K562 (cell line): Measurements from ENCODE around the gene KLK6. TPM values are rescaled to one million over a fixed set of nuclear protein-coding genes. Genes with fewer than 3 reads are reported as not detected.
A peak's percentile ranks its signal among the peaks of the same experiment; 100 is the strongest.

Experiments
- ATAC-seq: fragments of 200-7000 bp; cut with Tn5 transposase; 3 replicates; pipeline ENCODE4 v1.9.1; 2020; ENCODE audit warnings: moderate library complexity
- BruUV-seq: library from RNA; stranded (reverse); fragments of 400-500 nt; replicated peaks from 2 replicates; lab custom pipeline; 2021; lab: Mats Ljungman, UMichigan
- CTCF ChIA-PET: fragments of 300-600 bp; formaldehyde crosslinking; extraction: SDS; loops from one replicate; lab custom pipeline; 2021; ENCODE audit warnings: low intra/inter-chr PET ratio; lab: Yijun Ruan, JAX
- POLR2A ChIA-PET: fragments of 300-600, 350-650 bp; sonication (Branson Sonifier 250); formaldehyde crosslinking; extraction: SDS; loops from one replicate; lab custom pipeline; 2021; ENCODE audit warnings: antibody characterized with exemption, inconsistent platforms; lab: Yijun Ruan, JAX
- DNase-seq, 4 experiments: peaks; one replicate each; pipeline versions ENCODE4 v3.0.0 to v3.0.0-alpha.2; 2011 to 2018; ENCODE audit warnings: low spot score in 3 of 4, mixed read lengths in 3 of 4; ENCODE audit errors: extremely low read depth in 1 of 4
- FAIRE-seq: peaks from 2 replicates; lab custom pipeline; 2011; peaks lifted over from hg19 to GRCh38; lab: Jason Lieb, UNC
- H2AFZ ChIP-seq: 2 replicates; pipeline ENCODE4 v1.6.0; 2011; ENCODE audit warnings: low read depth, low read length, control low read depth, inconsistent platforms
- H3K27ac ChIP-seq: fragments of 200-600 bp; 3 replicates; pipeline ENCODE4 v1.8.0; 2011; ENCODE audit warnings: low read depth, mild to moderate bottlenecking, control low read depth, inconsistent platforms, low read length, moderate library complexity, mixed read lengths; ENCODE audit errors: extremely low read depth
- H3K27me3 ChIP-seq, 2 experiments: fragments of 300-600 bp in 1 of 2; 2 replicates in 1 of 2; 3 replicates in 1 of 2; pipeline versions ENCODE4 v1.6.0 to v1.8.0; 2011; ENCODE audit warnings: inconsistent platforms in 2 of 2, low read length in 2 of 2, mild to moderate bottlenecking in 1 of 2, mixed read lengths in 1 of 2, moderate library complexity in 1 of 2; ENCODE audit not compliant: control insufficient read depth in 2 of 2, insufficient read depth in 2 of 2
- H3K36me3 ChIP-seq: fragments of 300-600 bp; 3 replicates; pipeline ENCODE4 v1.8.0; 2011; ENCODE audit warnings: mild to moderate bottlenecking, low read length, inconsistent platforms; ENCODE audit not compliant: control insufficient read depth, insufficient read depth
- H3K4me1 ChIP-seq, 2 experiments: fragments of 200-600 bp in 1 of 2; replicated peaks in 1 of 2; 2 replicates in 1 of 2; 3 replicates in 1 of 2; pipeline versions ENCODE4 v1.5.1 to v1.8.0; 2011; ENCODE audit warnings: inconsistent platforms in 2 of 2, low read length in 2 of 2, mild to moderate bottlenecking in 1 of 2, mixed read lengths in 1 of 2, moderate library complexity in 1 of 2; ENCODE audit not compliant: control insufficient read depth in 2 of 2, insufficient read depth in 2 of 2
- H3K4me2 ChIP-seq: 2 replicates; pipeline ENCODE4 v1.6.1; 2011; ENCODE audit warnings: low read length, control low read depth, inconsistent platforms, mixed read lengths; ENCODE audit not compliant: insufficient read depth
- H3K4me3 ChIP-seq: fragments of 200-600 bp; sonication (generic), shearing (Covaris generic); 2 replicates; pipeline ENCODE4 v1.5.1; 2016; ENCODE audit warnings: control low read depth, inconsistent platforms
- H3K79me2 ChIP-seq: fragments of 200-600 bp; 3 replicates; pipeline ENCODE4 v1.8.0; 2011; ENCODE audit warnings: low read length, inconsistent platforms; ENCODE audit not compliant: control insufficient read depth, insufficient read depth
- H3K9ac ChIP-seq, 2 experiments: 2 replicates each; pipeline versions ENCODE4 v1.6.0 to v1.6.1; 2011; ENCODE audit warnings: low read depth in 2 of 2, low read length in 2 of 2, control low read depth in 1 of 2, inconsistent platforms in 1 of 2, mild to moderate bottlenecking in 1 of 2, mixed read lengths in 1 of 2; ENCODE audit not compliant: insufficient read depth in 1 of 2
- H3K9me1 ChIP-seq: one replicate; pipeline ENCODE4 v1.6.0; 2011; ENCODE audit warnings: inconsistent platforms, mild to moderate bottlenecking, low read length, moderate library complexity; ENCODE audit not compliant: control insufficient read depth, insufficient read depth
- H3K9me3 ChIP-seq: replicated peaks from 2 replicates; pipeline ENCODE4 v1.5.1; 2011; ENCODE audit warnings: low read depth, low read length, inconsistent platforms; ENCODE audit not compliant: control insufficient read depth, insufficient read depth
- H4K20me1 ChIP-seq: replicated peaks from 2 replicates; pipeline ENCODE4 v1.6.1; 2011; ENCODE audit warnings: low read length, inconsistent platforms, mixed read lengths; ENCODE audit not compliant: control insufficient read depth, insufficient read depth
- BCOR ChIP-seq: fragments of 450-650 bp; IDR thresholded peaks from 2 replicates; pipeline ENCODE4 v1.6.1; 2016
- ELF1 ChIP-seq: fragments of 200-800 bp; sonication (Bioruptor generic); IDR thresholded peaks from 2 replicates; pipeline ENCODE4 v1.6.1; 2016; ENCODE audit warnings: missing genetic modification characterization, missing compliant biosample characterization
- EP300 ChIP-seq: IDR thresholded peaks from 2 replicates; pipeline ENCODE4 v1.6.1; 2012; ENCODE audit warnings: low read length, improper control_type of control experiment
- MEIS2 ChIP-seq: fragments of 450-650 bp; IDR thresholded peaks from 2 replicates; pipeline ENCODE4 v1.6.1; 2014; ENCODE audit warnings: mild to moderate bottlenecking; ENCODE audit not compliant: partially characterized antibody
- RBM25 ChIP-seq: fragments of 200-400 bp; formaldehyde crosslinking; IDR thresholded peaks from 2 replicates; pipeline ENCODE4 v1.6.1; 2018; ENCODE audit warnings: low read length, low read depth, moderate library complexity; ENCODE audit not compliant: severe bottlenecking
- SIRT6 ChIP-seq: IDR thresholded peaks from one replicate; pipeline ENCODE4 v1.6.1; 2012; ENCODE audit warnings: low read depth, mild to moderate bottlenecking, control low read depth, inconsistent platforms, low read length, moderate library complexity
- ZFPM2 ChIP-seq: fragments of 250-450 bp; sonication (Bioruptor Pico); IDR thresholded peaks from 2 replicates; pipeline ENCODE4 v1.5.1; 2022; ENCODE audit warnings: mild to moderate bottlenecking
- ZNF24 ChIP-seq: fragments of 450-650 bp; IDR thresholded peaks from 2 replicates; pipeline ENCODE4 v1.6.1; 2016
- WGBS: fragments of 100-300 bp; shearing (Covaris generic); methylation state at CpG from one replicate; pipeline ENCODE4 v1.1.6; 2016; ENCODE audit warnings: low coverage, mixed read lengths; ENCODE audit not compliant: insufficient coverage; ENCODE audit errors: missing lambda C conversion rate; 5-methylcytosine and 5-hydroxymethylcytosine counted together
- in situ Hi-C: fragments of 300-500 bp; cut with MboI; formaldehyde crosslinking; loops from 4 replicates; pipeline ENCODE4 v1.15.0; 2018; ENCODE audit warnings: inconsistent platforms, mixed read lengths
- intact Hi-C: fragments of 100-400 bp; cut with micrococcal nuclease; formaldehyde crosslinking; loops from 2 replicates; pipeline ENCODE4 v1.14.2; 2022
- polyA plus RNA-seq, 8 experiments: library from polyadenylated mRNA; depleted of rRNA in 4 of 8; stranded (reverse) in 5 of 8; unstranded in 3 of 8; fragments of >200 nt; fragmentation: Nextera tagmentation in 2 of 8; fragmentation: Illumina TruSeq in 1 of 8; extraction: Ambion mirVana in 2 of 8; extraction: Trizol in 1 of 8; gene quantifications; 2 replicates each; pipeline versions ENCODE4 v1.2.1 to v1.2.3, GENCODE V29; 2011 to 2014; ENCODE audit warnings: inconsistent platforms in 1 of 8, missing spikeins in 1 of 8
- total RNA-seq, 7 experiments: library from RNA; depleted of rRNA in 6 of 7; stranded (reverse); fragments of >200 nt in 6 of 7; fragmentation: Illumina TruSeq in 2 of 7; extraction: Trizol in 2 of 7; gene quantifications; 2 replicates each; pipeline versions ENCODE4 v1.2.1 to v1.2.3, GENCODE V29; 2011 to 2021; ENCODE audit warnings: low replicate concordance in 1 of 7
- TF ChIP-seq, protein P1 (sequence below), 3 experiments: fragments of 200-800 bp in 1 of 3; fragments of 250-450 bp in 1 of 3; fragments of 450-650 bp in 1 of 3; sonication (Bioruptor Pico) in 1 of 3; sonication (Bioruptor generic) in 1 of 3; formaldehyde crosslinking in 1 of 3; IDR thresholded peaks; 2 replicates each; pipeline versions ENCODE4 v1.6.1 to v1.8.0; 2016 to 2022; ENCODE audit warnings: mild to moderate bottlenecking in 2 of 3, missing genetic modification characterization in 2 of 3, missing compliant biosample characterization in 1 of 3, moderate library complexity in 1 of 3

KLK6 gene
- total and polyA plus RNA-seq, 9 of the 15 experiments (the other 6 are each of a cell fraction or from before 2014, with no cell fraction given): not detected

DNA sequence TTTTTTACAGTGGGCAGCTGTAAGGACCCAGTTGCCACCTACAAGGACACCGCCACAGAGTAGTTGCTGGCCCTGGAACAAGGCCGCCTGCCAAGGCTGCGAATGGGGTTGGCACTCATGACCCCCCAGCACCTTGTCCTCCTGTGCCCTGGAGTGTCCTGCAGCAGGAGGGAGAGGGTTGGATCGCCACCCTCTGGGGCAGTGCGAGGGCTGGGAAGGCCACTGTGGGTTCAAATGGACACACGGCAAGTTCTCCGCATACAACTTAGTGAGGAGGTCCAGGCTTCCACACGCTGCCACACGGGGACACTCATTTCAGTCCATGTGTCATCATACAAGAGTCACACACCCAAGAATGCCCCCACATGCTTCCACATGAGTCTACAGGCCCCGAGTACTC is 31.0 kb upstream of the KLK6 start (continued):
- TF ChIP-seq, protein P1, sequence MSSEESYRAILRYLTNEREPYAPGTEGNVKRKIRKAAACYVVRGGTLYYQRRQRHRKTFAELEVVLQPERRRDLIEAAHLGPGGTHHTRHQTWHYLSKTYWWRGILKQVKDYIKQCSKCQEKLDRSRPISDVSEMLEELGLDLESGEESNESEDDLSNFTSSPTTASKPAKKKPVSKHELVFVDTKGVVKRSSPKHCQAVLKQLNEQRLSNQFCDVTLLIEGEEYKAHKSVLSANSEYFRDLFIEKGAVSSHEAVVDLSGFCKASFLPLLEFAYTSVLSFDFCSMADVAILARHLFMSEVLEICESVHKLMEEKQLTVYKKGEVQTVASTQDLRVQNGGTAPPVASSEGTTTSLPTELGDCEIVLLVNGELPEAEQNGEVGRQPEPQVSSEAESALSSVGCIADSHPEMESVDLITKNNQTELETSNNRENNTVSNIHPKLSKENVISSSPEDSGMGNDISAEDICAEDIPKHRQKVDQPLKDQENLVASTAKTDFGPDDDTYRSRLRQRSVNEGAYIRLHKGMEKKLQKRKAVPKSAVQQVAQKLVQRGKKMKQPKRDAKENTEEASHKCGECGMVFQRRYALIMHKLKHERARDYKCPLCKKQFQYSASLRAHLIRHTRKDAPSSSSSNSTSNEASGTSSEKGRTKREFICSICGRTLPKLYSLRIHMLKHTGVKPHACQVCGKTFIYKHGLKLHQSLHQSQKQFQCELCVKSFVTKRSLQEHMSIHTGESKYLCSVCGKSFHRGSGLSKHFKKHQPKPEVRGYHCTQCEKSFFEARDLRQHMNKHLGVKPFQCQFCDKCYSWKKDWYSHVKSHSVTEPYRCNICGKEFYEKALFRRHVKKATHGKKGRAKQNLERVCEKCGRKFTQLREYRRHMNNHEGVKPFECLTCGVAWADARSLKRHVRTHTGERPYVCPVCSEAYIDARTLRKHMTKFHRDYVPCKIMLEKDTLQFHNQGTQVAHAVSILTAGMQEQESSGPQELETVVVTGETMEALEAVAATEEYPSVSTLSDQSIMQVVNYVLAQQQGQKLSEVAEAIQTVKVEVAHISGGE (CRISPR knock-in tag; IDR thresholded peaks at IDR 0.05): no peak
- TF ChIP-seq ELF1 (tag) (no peak), ZFPM2 (no peak), MEIS2 (no peak), EP300 (no peak)

DNA sequence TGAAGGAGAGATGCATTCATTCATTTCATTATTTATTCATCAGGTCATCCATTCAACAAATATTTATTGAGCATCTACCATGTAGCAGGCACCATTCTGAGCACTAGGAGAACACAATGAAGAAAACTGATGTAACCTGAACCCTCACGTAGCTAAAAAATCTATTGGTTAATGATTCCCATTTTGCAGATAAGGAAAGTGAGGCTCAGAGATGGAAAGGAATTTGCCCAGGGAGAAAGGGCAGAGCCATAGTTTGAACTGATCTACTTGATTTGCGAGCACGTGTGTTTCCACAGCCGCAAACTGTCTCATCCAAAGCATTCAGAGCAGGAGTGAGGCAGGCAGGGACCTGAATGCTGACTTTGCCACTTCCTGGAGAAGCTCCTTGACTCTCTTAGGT is 29.3 kb upstream of the KLK6 start:
- H3K4me1 ChIP-seq: peaks cover 19 to 32% of the 10 kb centered on the region in 2 experiments; a peak in 4 of 5 replicates
- no peaks in the 10 kb centered on the region; the same call in 1 of the 2 replicates for H3K9me3 ChIP-seq
- CTCF ChIA-PET: no interaction called here
- 5% methylated on average over 4 of the region's 4 CpGs for WGBS
- no peaks in the 10 kb centered on the region for H3K79me2 ChIP-seq
- H3K36me3 ChIP-seq: no peaks in the 10 kb centered on the region
- no peak overlapping the region for H3K27ac ChIP-seq
- in situ Hi-C loops (no loop called here), intact Hi-C loops (no loop called here)
- BruUV-seq: no TSS peak
- TF ChIP-seq ZNF24 (peak; percentile 68; the same call in 1 of the 2 replicates), SIRT6 (no peak), BCOR (0 out of 2 replicates have a peak, but pooled peaks have one; percentile 18), RBM25 (peak; percentile 64)
- H3K4me2 ChIP-seq: no peak overlapping the region
- H3K9me1 ChIP-seq: no peaks in the 10 kb centered on the region
- H4K20me1 ChIP-seq: no peaks in the 10 kb centered on the region
- H3K4me3 ChIP-seq: no peak overlapping the region
- FAIRE-seq: no peak
- no peak for ATAC-seq
- no peak for DNase-seq
- H3K27me3 ChIP-seq: peaks cover 0 to 15% of the 10 kb centered on the region in 2 experiments; a peak in 3 of 5 replicates
- POLR2A ChIA-PET: interaction anchor here (1.1 to 1.2 kb wide), 2 partner anchors 11 to 18 kb away, joined by 3 read pairs; no protein-coding TSS in a partner anchor
- H3K9ac ChIP-seq: no peak overlapping the region
- no peak overlapping the region for H2AFZ ChIP-seq
